Right atrium auricular region (tissue), 2 donors: ENCODE measurements around the gene ZFP82. TPM values are rescaled to one million over a fixed set of nuclear protein-coding genes. Genes with fewer than 3 reads are reported as not detected.

Experiments
- DNase-seq: peaks from one replicate; pipeline ENCODE4 v3.0.0-alpha.2; 2019; ENCODE audit warnings: low spot score
- H3K27ac ChIP-seq, 2 donors: fragments of 200-600 bp; sonication (generic); 1 replicate in 1 of 2; 2 replicates in 1 of 2; pipeline ENCODE4 v1.5.1; 2016 to 2019
- H3K27me3 ChIP-seq, 2 donors: fragments of 200-600 bp; sonication (generic); one replicate each; pipeline versions ENCODE4 v1.5.1 to v1.6.0; 2017 to 2019
- H3K36me3 ChIP-seq: fragments of 200-600 bp; sonication (generic); one replicate; pipeline ENCODE4 v1.5.1; 2016
- H3K4me1 ChIP-seq, 2 donors: fragments of 200-600 bp; sonication (generic); one replicate each; pipeline versions ENCODE4 v1.5.1 to v1.6.0; 2017 to 2019
- H3K4me3 ChIP-seq, 2 donors: fragments of 200-600 bp; sonication (generic); 1 replicate in 1 of 2; 2 replicates in 1 of 2; pipeline ENCODE4 v1.5.1; 2017 to 2019; ENCODE audit warnings: mild to moderate bottlenecking in 1 of 2, moderate library complexity in 1 of 2
- H3K9me3 ChIP-seq, 2 donors: fragments of 200-600 bp; sonication (generic); one replicate each; pipeline ENCODE4 v1.5.1; 2019
- total RNA-seq, 2 donors: library from RNA; depleted of rRNA; stranded (reverse); fragments of >200 nt; gene quantifications; one replicate each; pipeline ENCODE4 v1.1.0, GENCODE V29; 2016
- TF ChIP-seq, protein P1 (sequence below), 2 donors: fragments of 200-600 bp; sonication (generic); IDR thresholded peaks; one replicate each; pipeline ENCODE4 v1.5.1; 2019; ENCODE audit warnings: antibody characterized with exemption in 2 of 2

ZFP82 gene
- total RNA-seq, 2 donors from 2014 or later, result 4.6 to 4.7 TPM

DNA sequence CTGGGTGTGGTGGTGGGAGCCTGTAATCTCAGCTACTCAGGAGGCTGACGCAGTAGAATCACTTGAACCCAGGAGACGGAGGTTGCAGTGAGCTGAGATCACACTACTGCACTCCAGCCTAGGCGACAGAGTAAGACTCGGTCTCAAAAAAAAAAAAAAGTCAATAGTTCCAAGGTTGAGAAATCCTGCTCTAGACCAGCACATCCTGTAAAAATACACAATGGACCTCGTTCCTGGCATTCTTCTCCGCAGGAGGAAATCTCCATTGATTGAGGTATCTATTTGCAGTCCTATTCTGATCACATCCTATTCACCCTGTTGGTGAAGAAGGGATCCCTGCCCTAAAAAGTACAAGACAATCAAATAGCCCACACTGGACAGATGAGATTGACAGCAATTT, 54.6 kb downstream of the ZFP82 start:
- no peak overlapping the region for H3K4me3 ChIP-seq
- H3K36me3 ChIP-seq, result peaks cover 48% of the 10 kb centered on the region
- no peaks in the 10 kb centered on the region for H3K27me3 ChIP-seq
- DNase-seq, result no peak
- H3K9me3 ChIP-seq, result no peaks in the 10 kb centered on the region
- TF ChIP-seq, protein P1, sequence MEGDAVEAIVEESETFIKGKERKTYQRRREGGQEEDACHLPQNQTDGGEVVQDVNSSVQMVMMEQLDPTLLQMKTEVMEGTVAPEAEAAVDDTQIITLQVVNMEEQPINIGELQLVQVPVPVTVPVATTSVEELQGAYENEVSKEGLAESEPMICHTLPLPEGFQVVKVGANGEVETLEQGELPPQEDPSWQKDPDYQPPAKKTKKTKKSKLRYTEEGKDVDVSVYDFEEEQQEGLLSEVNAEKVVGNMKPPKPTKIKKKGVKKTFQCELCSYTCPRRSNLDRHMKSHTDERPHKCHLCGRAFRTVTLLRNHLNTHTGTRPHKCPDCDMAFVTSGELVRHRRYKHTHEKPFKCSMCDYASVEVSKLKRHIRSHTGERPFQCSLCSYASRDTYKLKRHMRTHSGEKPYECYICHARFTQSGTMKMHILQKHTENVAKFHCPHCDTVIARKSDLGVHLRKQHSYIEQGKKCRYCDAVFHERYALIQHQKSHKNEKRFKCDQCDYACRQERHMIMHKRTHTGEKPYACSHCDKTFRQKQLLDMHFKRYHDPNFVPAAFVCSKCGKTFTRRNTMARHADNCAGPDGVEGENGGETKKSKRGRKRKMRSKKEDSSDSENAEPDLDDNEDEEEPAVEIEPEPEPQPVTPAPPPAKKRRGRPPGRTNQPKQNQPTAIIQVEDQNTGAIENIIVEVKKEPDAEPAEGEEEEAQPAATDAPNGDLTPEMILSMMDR (IDR thresholded peaks at IDR 0.05), result no peak
- no peak overlapping the region for H3K27ac ChIP-seq
- H3K4me1 ChIP-seq, result no peaks in the 10 kb centered on the region

Other genes starting within 250 kb of the ZFP82 start
- gene ZNF565, start 204.0 kb downstream of the ZFP82 start, total RNA-seq, result 1 to 10 TPM; 2.4 to 3.1 TPM
- 10 to 100 TPM; 46.2 to 48.0 TPM for gene ZNF146, start 203.5 kb downstream of the ZFP82 start, total RNA-seq
- gene ZFP14, start 39.4 kb downstream of the ZFP82 start, total RNA-seq, result 1 to 10 TPM; 1.3 to 1.5 TPM
- gene ZNF566, start 70.9 kb upstream of the ZFP82 start, total RNA-seq, result 10 to 100 TPM in 1 of 2 donors, 1 to 10 TPM in 1; 5.5 to 10.2 TPM
- gene ZNF260, start 109.6 kb upstream of the ZFP82 start, total RNA-seq, result 1 to 10 TPM; 5.2 to 9.6 TPM
- gene ZNF529, start 154.6 kb upstream of the ZFP82 start, total RNA-seq, result 10 to 100 TPM; 10.8 to 11.5 TPM
- 10 to 100 TPM in 1 of 2 donors, 1 to 10 TPM in 1; 9.8 to 11.9 TPM for gene ZNF382, start 186.7 kb upstream of the ZFP82 start, total RNA-seq
- 1 to 10 TPM; 6.2 to 6.4 TPM for gene ZNF461, start 248.2 kb upstream of the ZFP82 start, total RNA-seq